Testis (tissue), 3 donors: ENCODE results near the gene SHC3. TPM values are rescaled to one million over a fixed set of nuclear protein-coding genes. Genes with fewer than 3 reads are reported as not detected.

Source experiments
- DNase-seq: peaks from one replicate; pipeline ENCODE4 v3.0.0-alpha.2; 2019
- H3K27ac ChIP-seq, 2 donors: fragments of 200-600 bp; sonication (generic); one replicate each; pipeline ENCODE4 v1.5.1; 2019
- H3K27me3 ChIP-seq: fragments of 200-600 bp; sonication (generic); one replicate; pipeline ENCODE4 v1.5.1; 2019
- H3K36me3 ChIP-seq: fragments of 200-600 bp; sonication (generic); one replicate; pipeline ENCODE4 v1.5.1; 2017; ENCODE audit warnings: low read depth; ENCODE audit errors: missing control alignments
- H3K4me1 ChIP-seq: fragments of 200-600 bp; sonication (generic); one replicate; pipeline ENCODE4 v1.5.1; 2019
- H3K4me3 ChIP-seq, 2 donors: fragments of 200-600 bp; sonication (generic); one replicate each; pipeline ENCODE4 v1.5.1; 2017 to 2019
- H3K9me3 ChIP-seq: fragments of 200-600 bp; sonication (generic); one replicate; pipeline ENCODE4 v1.5.1; 2017
- POLR2A ChIP-seq: fragments of 450-650 bp; IDR thresholded peaks from one replicate; pipeline ENCODE4 v1.6.1; 2017; ENCODE audit warnings: antibody characterized with exemption, mild to moderate bottlenecking, moderate library complexity
- WGBS, 2 donors: methylation state at CpG; one replicate each; pipeline ENCODE4 v1.1.5; 2018; 5-methylcytosine and 5-hydroxymethylcytosine counted together
- intact Hi-C: fragments of 100-400 bp; cut with DNase I; formaldehyde crosslinking; loops from one replicate; pipeline ENCODE4 v1.15.1; 2023; ENCODE audit warnings: low total_unique reads
- polyA plus RNA-seq: library from polyadenylated mRNA; stranded (reverse); fragments of 350-450 nt; fragmentation: Illumina TruSeq; extraction: RNeasy Lipid Tissue Mini Kit (QIAGEN cat#74804); gene quantifications from one replicate; pipeline ENCODE4 v1.2.3, GENCODE V29; 2014; ENCODE audit warnings: low read depth, low replicate concordance; ENCODE audit not compliant: insufficient read depth
- total RNA-seq, 2 donors: library from RNA; depleted of rRNA; stranded (reverse); fragments of >200 nt; gene quantifications; one replicate each; pipeline ENCODE4 v1.2.3, GENCODE V29; 2016
- TF ChIP-seq, protein P1 (sequence below), 3 experiments: fragments of 450-650 bp in 2 of 3; fragments of 200-600 bp in 1 of 3; sonication (generic) in 1 of 3; IDR thresholded peaks; one replicate each; pipeline ENCODE4 v1.5.1; 2016 to 2019; ENCODE audit warnings: antibody characterized with exemption in 3 of 3, mild to moderate bottlenecking in 2 of 3, moderate library complexity in 1 of 3

SHC3 gene
- total and polyA plus RNA-seq, 3 donors from 2014 or later = 0.37 to 0.87 (median 0.82) TPM

DNA sequence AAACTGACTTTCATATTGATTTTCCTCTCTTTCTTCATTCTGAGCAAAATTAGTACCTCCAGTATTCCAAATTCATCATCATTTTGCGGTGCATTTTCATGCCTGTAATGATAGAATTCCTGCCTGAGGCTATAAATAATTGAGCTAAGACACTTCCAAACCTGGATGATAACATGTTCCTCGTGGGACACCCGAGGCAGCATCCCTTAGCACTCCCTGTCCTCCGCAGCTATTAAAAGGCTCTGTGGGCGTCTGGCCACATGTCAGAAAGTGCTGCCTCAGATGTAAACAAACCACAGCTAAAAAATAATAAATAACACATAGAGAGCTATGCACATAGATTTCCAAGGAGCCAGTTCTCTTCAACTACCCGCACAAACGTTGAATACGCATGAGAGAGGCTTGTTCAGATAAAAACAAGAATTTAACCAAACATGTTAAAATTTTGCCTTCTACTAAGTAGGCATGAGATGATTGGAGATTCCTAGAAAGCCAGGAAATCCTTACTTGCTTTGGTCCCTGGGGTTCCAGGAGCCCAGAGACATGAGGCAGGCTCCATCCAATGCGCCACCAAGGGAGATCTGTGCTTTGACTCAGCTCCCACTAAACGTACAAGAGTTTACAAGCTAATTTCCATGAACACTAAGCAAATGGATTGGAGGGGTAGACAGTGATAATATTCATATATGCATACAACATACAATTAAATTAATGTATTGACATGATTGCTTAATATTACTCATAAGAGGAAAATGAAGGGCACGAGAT is 82.7 kb downstream of the SHC3 start:
- peak; percentile 57 for DNase-seq
- intact Hi-C loops = no loop called here
- Histone ChIP-seq H3K4me3 (no peak overlapping the region), H3K27ac (no peak overlapping the region), H3K27me3 (no peaks in the 10 kb centered on the region), H3K9me3 (no peaks in the 10 kb centered on the region), H3K36me3 (no peaks in the 10 kb centered on the region), H3K4me1 (peaks cover 11% of the 10 kb centered on the region)
- TF ChIP-seq, protein P1, sequence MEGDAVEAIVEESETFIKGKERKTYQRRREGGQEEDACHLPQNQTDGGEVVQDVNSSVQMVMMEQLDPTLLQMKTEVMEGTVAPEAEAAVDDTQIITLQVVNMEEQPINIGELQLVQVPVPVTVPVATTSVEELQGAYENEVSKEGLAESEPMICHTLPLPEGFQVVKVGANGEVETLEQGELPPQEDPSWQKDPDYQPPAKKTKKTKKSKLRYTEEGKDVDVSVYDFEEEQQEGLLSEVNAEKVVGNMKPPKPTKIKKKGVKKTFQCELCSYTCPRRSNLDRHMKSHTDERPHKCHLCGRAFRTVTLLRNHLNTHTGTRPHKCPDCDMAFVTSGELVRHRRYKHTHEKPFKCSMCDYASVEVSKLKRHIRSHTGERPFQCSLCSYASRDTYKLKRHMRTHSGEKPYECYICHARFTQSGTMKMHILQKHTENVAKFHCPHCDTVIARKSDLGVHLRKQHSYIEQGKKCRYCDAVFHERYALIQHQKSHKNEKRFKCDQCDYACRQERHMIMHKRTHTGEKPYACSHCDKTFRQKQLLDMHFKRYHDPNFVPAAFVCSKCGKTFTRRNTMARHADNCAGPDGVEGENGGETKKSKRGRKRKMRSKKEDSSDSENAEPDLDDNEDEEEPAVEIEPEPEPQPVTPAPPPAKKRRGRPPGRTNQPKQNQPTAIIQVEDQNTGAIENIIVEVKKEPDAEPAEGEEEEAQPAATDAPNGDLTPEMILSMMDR (IDR thresholded peaks at IDR 0.05) = no peak
- TF ChIP-seq POLR2A = no peak
- WGBS, 2 donors = 42 to 52% methylated on average over 11 of the region's 11 CpGs

- H3K4me1 ChIP-seq = peaks cover 11% of the 10 kb centered on the region
- 84 to 94% methylated on average over 3 of the region's 3 CpGs for WGBS, 2 donors
- no peak overlapping the region for H3K27ac ChIP-seq
- H3K27me3 ChIP-seq = no peaks in the 10 kb centered on the region
- H3K36me3 ChIP-seq = no peaks in the 10 kb centered on the region
- H3K9me3 ChIP-seq = no peaks in the 10 kb centered on the region
- intact Hi-C loops = no loop called here
- DNase-seq = no peak
- no peak overlapping the region for H3K4me3 ChIP-seq
- TF ChIP-seq, protein P1 (IDR thresholded peaks at IDR 0.05) = no peak
- TF ChIP-seq POLR2A = no peak
These were observed 85.2 kb downstream of the SHC3 start for GRCh38 chr9:89093201-89093975.

GRCh38 chr9:89089176-89089575 is 89.4 kb downstream of the SHC3 start:
- no peaks in the 10 kb centered on the region for H3K9me3 ChIP-seq
- no peaks in the 10 kb centered on the region for H3K4me1 ChIP-seq
- no peak for DNase-seq
- H3K27ac ChIP-seq = no peak overlapping the region
- no peaks in the 10 kb centered on the region for H3K36me3 ChIP-seq
- intact Hi-C loops = no loop called here
- H3K27me3 ChIP-seq = no peaks in the 10 kb centered on the region
- 98 to 100% methylated on average over 3 of the region's 3 CpGs for WGBS, 2 donors
- H3K4me3 ChIP-seq = no peak overlapping the region
- TF ChIP-seq, protein P1 (IDR thresholded peaks at IDR 0.05) = no peak
- no peak for TF ChIP-seq POLR2A

DNA sequence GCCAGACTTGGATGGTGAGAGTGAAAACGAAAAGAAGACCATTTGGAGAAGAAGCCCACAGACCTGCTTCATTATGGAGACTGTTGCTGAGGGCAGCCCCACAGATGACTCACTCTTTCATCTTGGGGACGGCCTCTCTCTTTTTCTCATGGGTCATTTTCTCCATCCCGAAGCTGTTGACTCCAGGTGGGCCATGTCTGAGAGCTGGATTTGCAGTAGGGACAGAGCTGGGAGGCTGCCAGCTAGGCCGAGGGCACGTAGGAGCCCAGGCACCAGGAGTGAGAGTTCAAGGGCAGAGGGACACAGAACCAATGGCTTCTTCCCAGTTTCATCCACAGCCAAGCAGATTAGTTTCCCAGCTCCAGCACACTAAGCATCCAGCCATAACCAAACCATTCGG is 95.0 kb downstream of the SHC3 start:
- Histone ChIP-seq H3K4me3 (no peak overlapping the region), H3K36me3 (no peaks in the 10 kb centered on the region), H3K27ac (no peak overlapping the region), H3K4me1 (peaks cover 10% of the 10 kb centered on the region), H3K9me3 (no peaks in the 10 kb centered on the region), H3K27me3 (no peaks in the 10 kb centered on the region)
- DNase-seq = no peak
- TF ChIP-seq POLR2A = no peak
- TF ChIP-seq, protein P1 (IDR thresholded peaks at IDR 0.05) = no peak
- WGBS, 2 donors = 82 to 88% methylated on average over 6 of the region's 6 CpGs
- intact Hi-C loops = no loop called here
